HG03280 (cell line): ENCODE data around the gene BOC.

Experiments used
- ATAC-seq: cut with Tn5 transposase; IDR thresholded peaks from one replicate; pipeline ENCODE4 v1.9.1; 2021; ENCODE audit warnings: mild to moderate bottlenecking, moderate library complexity; ENCODE audit not compliant: unreplicated experiment

BOC gene

DNA sequence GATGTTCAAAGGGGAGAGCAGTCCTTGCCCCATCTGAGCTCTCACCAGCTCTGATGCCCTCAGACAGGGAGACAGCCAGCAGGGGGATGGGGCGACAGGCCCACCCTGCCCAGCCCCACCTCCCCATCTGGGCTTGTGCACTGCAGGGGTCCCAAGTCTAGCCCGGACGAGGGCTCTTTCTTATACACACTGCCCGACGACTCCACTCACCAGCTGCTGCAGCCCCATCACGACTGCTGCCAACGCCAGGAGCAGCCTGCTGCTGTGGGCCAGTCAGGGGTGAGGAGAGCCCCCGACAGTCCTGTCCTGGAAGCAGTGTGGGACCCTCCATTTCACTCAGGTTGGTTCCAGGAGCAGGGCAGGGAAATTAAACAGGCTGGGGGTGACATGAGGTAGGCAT is 73.9 kb downstream of the BOC start:
- ATAC-seq, result no peak

DNA sequence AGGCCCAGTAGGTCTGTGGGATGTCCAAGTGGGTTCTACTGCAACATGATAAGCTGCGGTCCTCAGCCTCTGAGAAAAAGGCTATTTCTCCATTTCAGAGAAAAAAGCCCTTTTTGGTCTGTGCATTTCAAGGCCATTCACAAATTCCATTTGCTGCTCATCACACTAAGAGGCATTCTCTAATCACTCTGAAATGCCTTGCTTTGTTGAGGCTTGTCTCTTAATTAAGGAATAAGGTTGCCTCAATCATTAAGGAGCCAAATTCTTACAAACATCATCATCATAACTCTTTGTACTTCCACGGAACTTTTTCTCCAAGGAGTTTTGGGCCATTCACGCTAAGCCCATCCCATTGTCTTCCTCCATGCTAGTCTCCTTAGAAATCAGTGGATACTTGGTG is 74.4 kb downstream of the BOC start:
- ATAC-seq, result no peak

GRCh38 chr3:113286524-113286923 is 75.2 kb downstream of the BOC start:
- no peak for ATAC-seq

DNA sequence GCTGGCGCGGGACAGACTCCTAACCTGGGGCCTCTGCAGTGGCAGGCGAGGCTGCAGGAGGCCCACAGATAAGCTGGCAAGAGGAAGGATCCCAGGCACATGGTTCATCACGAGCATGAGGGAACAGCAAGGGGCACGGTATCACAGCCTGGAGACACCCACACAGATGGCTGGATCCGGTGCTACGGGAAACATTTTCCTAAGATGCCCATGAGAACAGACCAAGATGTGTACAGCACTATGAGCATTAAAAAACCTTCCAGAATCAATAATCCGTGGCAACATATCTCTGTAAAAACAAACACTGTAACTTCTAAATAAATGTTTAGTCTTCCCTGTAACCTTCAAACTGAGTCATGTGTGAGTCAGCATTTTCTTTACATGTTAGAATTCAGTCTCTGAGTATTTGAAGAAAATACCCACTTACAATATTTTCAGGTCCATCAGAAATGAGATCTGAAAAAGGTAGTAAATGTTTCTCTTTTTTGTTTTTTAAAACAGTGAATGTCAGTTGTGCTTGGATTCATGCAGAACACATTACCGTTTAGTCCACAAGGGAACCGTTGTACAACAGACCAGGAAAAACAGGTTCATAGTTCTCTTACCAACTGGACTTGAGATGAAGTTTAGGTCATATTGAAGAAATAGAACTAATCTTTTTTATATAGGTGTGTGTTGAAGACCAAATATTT is 75.9 kb downstream of the BOC start:
- ATAC-seq, result no peak

DNA sequence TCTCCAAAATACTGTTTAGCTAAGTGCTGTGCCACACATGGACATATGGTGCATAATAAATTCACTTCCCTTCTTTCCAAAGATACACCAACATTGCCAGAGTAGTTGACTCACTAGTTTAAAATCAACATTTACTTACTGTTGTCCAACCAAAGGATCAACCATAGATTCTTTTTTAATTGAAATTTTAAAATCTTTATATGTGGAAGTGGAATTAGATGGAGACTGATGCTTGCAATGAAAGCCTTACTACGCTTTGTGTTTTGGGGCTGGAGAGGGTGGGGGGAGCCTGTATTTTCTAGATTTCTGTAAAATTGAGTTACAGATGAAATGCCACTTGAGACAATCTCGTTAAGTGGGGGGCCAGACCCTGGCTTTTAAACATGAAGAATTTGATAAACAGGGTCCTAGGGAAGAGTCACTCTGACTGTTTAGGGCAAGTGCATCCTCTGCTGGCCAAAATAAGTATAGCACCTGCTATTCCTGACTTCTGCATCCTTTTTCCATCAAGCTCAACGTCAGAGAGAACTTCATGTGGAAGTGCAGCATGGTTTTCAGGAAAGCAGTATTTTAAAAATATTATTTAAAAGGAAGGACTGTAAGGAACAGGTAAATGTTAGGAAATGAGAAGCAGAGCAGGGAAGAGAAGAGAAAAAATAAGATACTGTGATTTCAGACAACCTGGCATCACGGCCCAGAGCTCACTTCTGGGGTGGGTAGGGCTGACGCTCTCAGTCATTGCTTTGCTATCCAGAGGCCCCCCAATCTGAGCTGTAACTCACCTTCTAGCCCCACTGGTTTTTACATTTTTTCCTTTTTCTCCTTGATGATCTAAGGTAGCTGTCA is 76.7 kb downstream of the BOC start:
- ATAC-seq, result no peak

DNA sequence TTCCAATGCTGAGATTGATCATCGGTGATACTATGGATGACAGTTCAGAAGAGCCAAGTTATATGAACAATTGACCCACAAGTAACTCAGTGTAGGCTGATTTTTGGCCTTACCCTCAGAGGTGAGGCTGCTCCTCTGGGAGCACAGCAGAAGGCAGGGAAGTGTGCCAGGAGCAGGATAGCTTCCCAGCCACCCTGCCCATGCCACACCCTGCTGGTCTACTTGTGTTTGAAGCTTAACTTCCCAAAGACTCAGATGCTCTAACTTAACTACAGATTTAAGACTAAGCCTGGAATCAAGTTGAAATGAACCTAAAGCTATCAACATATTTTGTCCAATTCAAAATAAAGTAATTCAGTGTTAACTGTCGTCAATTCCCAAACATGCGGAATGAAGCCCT is 77.5 kb downstream of the BOC start:
- no peak for ATAC-seq

- no peak for ATAC-seq
Observed at GRCh38 chr3:113291572-113291971, 80.2 kb downstream of the BOC start.

GRCh38 chr3:113292933-113293332 is 81.6 kb downstream of the BOC start:
- no peak for ATAC-seq

- no peak for ATAC-seq
Observed at GRCh38 chr3:113293348-113293747, 82.0 kb downstream of the BOC start.

- no peak for ATAC-seq
Observed at GRCh38 chr3:113295463-113295862, 84.1 kb downstream of the BOC start.

- no peak for ATAC-seq
Observed at GRCh38 chr3:113297287-113297686, 85.9 kb downstream of the BOC start.

- ATAC-seq, result no peak
Observed at GRCh38 chr3:113297841-113298240, 86.5 kb downstream of the BOC start.

- ATAC-seq, result no peak
Observed at GRCh38 chr3:113300596-113300995, 89.2 kb downstream of the BOC start.

GRCh38 chr3:113304102-113304501 is 92.7 kb downstream of the BOC start:
- ATAC-seq, result no peak

DNA sequence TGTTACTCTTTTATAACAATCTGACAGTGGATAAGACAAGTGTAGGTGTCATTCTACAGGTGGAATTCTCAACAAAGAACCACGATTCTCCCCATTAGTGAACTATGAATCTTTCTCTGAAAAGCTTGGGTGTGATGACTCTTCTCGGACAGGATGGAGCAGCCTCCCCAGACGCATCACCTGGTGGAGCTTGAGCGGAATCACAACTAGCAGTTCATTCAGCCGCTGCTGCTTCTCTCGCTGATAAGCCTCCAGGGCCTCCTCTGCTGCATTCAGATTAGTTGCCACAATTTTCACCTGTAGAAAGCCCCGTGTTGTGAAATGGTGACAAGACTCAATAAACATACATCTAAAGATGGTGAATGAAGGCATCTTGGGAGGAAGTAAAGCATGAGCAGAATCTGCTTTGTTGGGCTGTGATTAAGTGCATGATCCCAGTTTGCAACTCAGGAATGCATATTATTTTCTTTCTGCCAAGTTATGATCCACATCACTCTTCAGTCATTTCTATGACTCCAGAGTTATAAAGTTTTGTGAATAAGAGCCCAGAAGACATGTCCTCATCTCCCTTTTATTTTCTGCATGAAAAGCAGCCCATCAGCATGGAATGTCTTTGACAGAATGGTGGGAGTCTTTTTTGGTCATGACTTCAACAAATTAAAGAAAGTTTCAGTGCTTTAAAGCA is 93.6 kb downstream of the BOC start:
- ATAC-seq, result no peak

DNA sequence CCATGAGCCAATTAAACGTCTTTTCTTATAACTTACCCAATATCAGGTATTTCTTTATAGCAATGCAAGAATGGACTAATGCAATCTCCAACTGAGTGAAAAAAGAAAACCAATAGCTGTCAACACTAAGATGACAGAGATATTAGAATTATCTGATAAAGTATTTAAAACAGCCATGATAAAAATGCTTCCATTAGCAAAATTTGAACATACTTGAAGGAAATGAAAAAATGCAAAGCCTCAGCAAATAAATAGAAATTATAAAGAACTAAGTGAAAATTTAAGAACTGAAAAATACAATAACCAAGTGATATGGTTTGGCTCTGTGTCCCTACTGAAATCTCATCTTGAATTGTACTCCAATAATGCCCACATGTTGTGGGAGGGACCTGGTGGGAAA is 99.6 kb downstream of the BOC start:
- no peak for ATAC-seq

DNA sequence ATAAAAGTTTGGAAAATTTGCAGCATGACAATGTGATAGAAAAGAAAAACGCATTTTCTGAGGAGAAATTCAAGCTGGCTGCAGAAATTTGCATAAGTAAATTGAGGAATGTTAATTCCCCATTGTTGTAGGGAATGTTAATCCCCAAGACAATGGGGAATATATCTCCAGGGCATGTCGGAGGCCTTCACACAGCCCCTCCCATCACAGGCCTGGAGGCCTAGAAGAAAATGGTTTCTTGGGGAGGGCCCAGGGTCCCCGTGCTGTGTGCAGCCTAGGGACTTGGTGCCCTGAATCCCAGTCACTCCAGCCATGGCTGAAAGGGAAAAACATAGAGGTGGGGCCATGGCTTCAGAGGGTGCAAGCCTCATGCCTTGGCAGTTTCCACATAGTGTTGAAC is 101.1 kb downstream of the BOC start:
- no peak for ATAC-seq

DNA sequence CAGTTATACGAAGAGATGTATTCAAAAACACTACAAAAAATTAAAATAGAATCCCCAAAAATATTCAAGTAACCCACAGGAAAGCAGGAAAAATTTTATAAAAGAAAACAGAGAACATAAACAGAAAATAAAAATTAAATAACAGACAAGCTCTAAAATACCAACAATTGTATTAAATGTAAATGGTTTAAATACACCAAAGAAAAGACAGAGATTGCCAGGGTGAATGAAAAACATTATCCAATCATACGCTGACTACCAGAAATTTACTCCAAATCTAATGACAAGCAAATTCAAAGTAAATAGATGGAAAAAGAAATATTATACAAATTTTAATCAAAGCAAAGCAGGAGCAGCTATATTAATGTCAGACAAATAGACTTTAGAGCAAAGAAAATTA is 103.6 kb downstream of the BOC start:
- no peak for ATAC-seq

- ATAC-seq, result no peak
Observed at GRCh38 chr3:113329757-113330156, 118.4 kb downstream of the BOC start.

- no peak for ATAC-seq
Observed at GRCh38 chr3:113330742-113331141, 119.4 kb downstream of the BOC start.

DNA sequence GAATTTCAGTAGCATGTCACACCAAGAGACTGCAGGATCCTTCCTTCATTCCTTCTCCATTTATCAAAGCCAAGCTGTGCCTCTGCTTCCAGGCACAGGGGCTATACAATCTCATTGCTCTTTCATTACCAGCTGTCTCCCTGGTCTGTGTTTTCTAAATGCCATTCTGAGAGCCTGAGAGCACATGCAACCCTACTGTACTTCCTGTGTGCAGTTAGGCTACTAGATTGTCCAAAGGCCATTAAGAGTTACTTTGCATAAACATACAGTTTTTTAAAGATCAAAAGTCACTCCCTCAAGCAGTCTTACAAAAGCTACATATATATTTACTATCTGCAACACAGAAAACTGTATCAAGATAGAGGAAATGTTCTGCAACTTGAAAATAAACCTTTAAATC is 119.8 kb downstream of the BOC start:
- no peak for ATAC-seq
